ENCODE data around the gene C1QTNF1.

The C1QTNF1 gene

GRCh38 chr17:78993241-78993956 lies 30.6 kb upstream of the C1QTNF1 start:
- DNase-seq: no peak

- DNase-seq: no peak
These were observed 29.8 kb upstream of the C1QTNF1 start for GRCh38 chr17:78993981-78994671.

- DNase-seq: no peak
These were observed 28.8 kb upstream of the C1QTNF1 start for GRCh38 chr17:78995022-78995760.

- no peak for DNase-seq
These were observed 28.1 kb upstream of the C1QTNF1 start for GRCh38 chr17:78995761-78996451.

GRCh38 chr17:78996781-78997201 lies 27.2 kb upstream of the C1QTNF1 start:
- no peak for DNase-seq

- no peak for DNase-seq
These were observed 26.7 kb upstream of the C1QTNF1 start for GRCh38 chr17:78997231-78997741.

GRCh38 chr17:78997881-78998280 lies 26.1 kb upstream of the C1QTNF1 start:
- DNase-seq: no peak

- no peak for DNase-seq
These were observed 25.5 kb upstream of the C1QTNF1 start for GRCh38 chr17:78998311-78999055.

GRCh38 chr17:78999056-78999768 lies 24.8 kb upstream of the C1QTNF1 start:
- DNase-seq: no peak

GRCh38 chr17:78999947-79000395 lies 24.0 kb upstream of the C1QTNF1 start:
- DNase-seq: no peak

- DNase-seq: peak; percentile 47
These were observed 23.4 kb upstream of the C1QTNF1 start for GRCh38 chr17:79000396-79001189.

GRCh38 chr17:79001190-79002020 lies 22.6 kb upstream of the C1QTNF1 start:
- no peak for DNase-seq

- no peak for DNase-seq
These were observed 21.7 kb upstream of the C1QTNF1 start for GRCh38 chr17:79002291-79002690.

- DNase-seq: no peak
These were observed 21.0 kb upstream of the C1QTNF1 start for GRCh38 chr17:79002796-79003593.

GRCh38 chr17:79003661-79004411 lies 20.1 kb upstream of the C1QTNF1 start:
- DNase-seq: no peak

- DNase-seq: peak; percentile 82
These were observed 18.7 kb upstream of the C1QTNF1 start for GRCh38 chr17:79005063-79005861.

- no peak for DNase-seq
These were observed 17.9 kb upstream of the C1QTNF1 start for GRCh38 chr17:79006046-79006445.
